Measurements from ENCODE around the gene NRXN3. TPM values are rescaled to one million over a fixed set of nuclear protein-coding genes. Genes with fewer than 3 reads are reported as not detected.
"Not testable (repeated sequence)": the region's sequence is repeated elsewhere in the genome, so short reads cannot be mapped to it uniquely, and the experiment has no call there.

The NRXN3 gene
- polyA plus RNA-seq, 3 donors: 0.22 to 0.46 (median 0.27) TPM

- H3K27ac ChIP-seq (ENCODE audit: low read depth, low read length): no peak overlapping the region
- 55 to 85% (median 56%) methylated on average over 2 of the region's 2 CpGs for WGBS, 3 donors
These were observed 894.0 kb downstream of the NRXN3 start for GRCh38 chr14:79064214-79064613.

- 16 to 43% (median 30%) methylated on average over 2 of the region's 2 CpGs for WGBS, 3 donors
- no peak overlapping the region for H3K27ac ChIP-seq (ENCODE audit: low read depth, low read length)
These were observed 904.3 kb downstream of the NRXN3 start for GRCh38 chr14:79074510-79074909.

GRCh38 chr14:79076428-79076827 lies 906.3 kb downstream of the NRXN3 start:
- H3K27ac ChIP-seq (ENCODE audit: low read depth, low read length): no peak overlapping the region

GRCh38 chr14:79077096-79077495 lies 906.9 kb downstream of the NRXN3 start:
- 26 to 81% (median 64%) methylated on average over 5 of the region's 5 CpGs for WGBS, 3 donors
- no peak overlapping the region for H3K27ac ChIP-seq (ENCODE audit: low read depth, low read length)

- 41 to 85% (median 79%) methylated on average over 1 of the region's 1 CpG for WGBS, 3 donors
- H3K27ac ChIP-seq (ENCODE audit: low read depth, low read length): no peak overlapping the region
These were observed 909.9 kb downstream of the NRXN3 start for GRCh38 chr14:79080040-79080439.

- 84 to 94% (median 92%) methylated on average over 2 of the region's 2 CpGs for WGBS, 3 donors
- H3K27ac ChIP-seq (ENCODE audit: low read depth, low read length): no peak overlapping the region
These were observed 912.7 kb downstream of the NRXN3 start for GRCh38 chr14:79082883-79083282.

GRCh38 chr14:79083356-79083755 lies 913.2 kb downstream of the NRXN3 start:
- 48 to 66% (median 54%) methylated on average over 4 of the region's 4 CpGs for WGBS, 3 donors
- H3K27ac ChIP-seq (ENCODE audit: low read depth, low read length): no peak overlapping the region

GRCh38 chr14:79084861-79085260 lies 914.7 kb downstream of the NRXN3 start:
- 32 to 55% (median 51%) methylated on average over 4 of the region's 4 CpGs for WGBS, 3 donors

GRCh38 chr14:79089576-79089975 lies 919.4 kb downstream of the NRXN3 start:
- 54 to 71% (median 57%) methylated on average over 3 of the region's 3 CpGs for WGBS, 3 donors
- no peak overlapping the region for H3K27ac ChIP-seq (ENCODE audit: low read depth, low read length)

More at GRCh38 chr14:79084861-79085260, 914.7 kb downstream of the NRXN3 start:
- H3K27ac ChIP-seq (ENCODE audit: low read depth, low read length): no peak overlapping the region

GRCh38 chr14:79090641-79091180 lies 920.5 kb downstream of the NRXN3 start:
- no peak overlapping the region for H3K27ac ChIP-seq (ENCODE audit: low read depth, low read length)

GRCh38 chr14:79091381-79091963 lies 921.3 kb downstream of the NRXN3 start:
- WGBS, 3 donors: 25 to 47% (median 46%) methylated on average over 4 of the region's 4 CpGs
- no peak overlapping the region for H3K27ac ChIP-seq (ENCODE audit: low read depth, low read length)

More at GRCh38 chr14:79090641-79091180, 920.5 kb downstream of the NRXN3 start:
- WGBS, 3 donors: 54 to 82% (median 70%) methylated on average over 2 of the region's 2 CpGs

- no peak overlapping the region for H3K27ac ChIP-seq (ENCODE audit: low read depth, low read length)
- WGBS, 3 donors: 78 to 93% (median 84%) methylated on average over 5 of the region's 5 CpGs
These were observed 923.4 kb downstream of the NRXN3 start for GRCh38 chr14:79093531-79093930.

- H3K27ac ChIP-seq (ENCODE audit: low read depth, low read length): no peak overlapping the region
- WGBS, 3 donors: 64 to 98% (median 92%) methylated on average over 2 of the region's 2 CpGs
These were observed 924.8 kb downstream of the NRXN3 start for GRCh38 chr14:79094951-79095350.

GRCh38 chr14:79096811-79097210 lies 926.6 kb downstream of the NRXN3 start:
- 72 to 88% (median 86%) methylated on average over 1 of the region's 1 CpG for WGBS, 3 donors
- no peak overlapping the region for H3K27ac ChIP-seq (ENCODE audit: low read depth, low read length)

GRCh38 chr14:79098324-79098723 lies 928.2 kb downstream of the NRXN3 start:
- 62 to 78% (median 66%) methylated on average over 3 of the region's 3 CpGs for WGBS, 3 donors
- H3K27ac ChIP-seq (ENCODE audit: low read depth, low read length): no peak overlapping the region

GRCh38 chr14:79100578-79100977 lies 930.4 kb downstream of the NRXN3 start:
- H3K27ac ChIP-seq (ENCODE audit: low read depth, low read length): no peak overlapping the region
- 95 to 97% (median 96%) methylated on average over 1 of the region's 1 CpG for WGBS, 3 donors

- H3K27ac ChIP-seq (ENCODE audit: low read depth, low read length): no peak overlapping the region
- WGBS, 3 donors: 53 to 86% (median 60%) methylated on average over 6 of the region's 6 CpGs
These were observed 931.2 kb downstream of the NRXN3 start for GRCh38 chr14:79101388-79101787.

- no peak overlapping the region for H3K27ac ChIP-seq (ENCODE audit: low read depth, low read length)
- WGBS, 3 donors: 56 to 66% (median 58%) methylated on average over 2 of the region's 2 CpGs
These were observed 933.6 kb downstream of the NRXN3 start for GRCh38 chr14:79103764-79104163.

GRCh38 chr14:79110564-79110963 lies 940.4 kb downstream of the NRXN3 start:
- H3K27ac ChIP-seq (ENCODE audit: low read depth, low read length): not testable (repeated sequence)
- WGBS, 3 donors: 48 to 61% (median 57%) methylated on average over 4 of the region's 4 CpGs

GRCh38 chr14:79111987-79112501 lies 941.9 kb downstream of the NRXN3 start:
- H3K27ac ChIP-seq (ENCODE audit: low read depth, low read length): no peak overlapping the region
- WGBS, 3 donors: 13 to 54% (median 50%) methylated on average over 2 of the region's 2 CpGs

All from adipose tissue (tissue), 3 donors.